HG03558 (cell line): Measurements from ENCODE around the gene ARRDC5.
"Not testable (repeated sequence)": the region's sequence is repeated elsewhere in the genome, so short reads cannot be mapped to it uniquely, and the experiment has no call there.

ENCODE experiments used
- ATAC-seq: cut with Tn5 transposase; IDR thresholded peaks from one replicate; pipeline ENCODE4 v1.9.1; 2021; ENCODE audit warnings: moderate number of reproducible peaks; ENCODE audit not compliant: unreplicated experiment; ENCODE audit errors: extremely low read depth

ARRDC5 gene

GRCh38 chr19:4910594-4911281 is 8.0 kb upstream of the ARRDC5 start:
- no peak for ATAC-seq

GRCh38 chr19:4909897-4910593 is 7.3 kb upstream of the ARRDC5 start:
- ATAC-seq: no peak

- ATAC-seq: no peak
Measured at GRCh38 chr19:4909156-4909896, 6.6 kb upstream of the ARRDC5 start, which contains the start of gene UHRF1. UHRF1 (plus strand) TSS chr19:4909501; CDS start chr19:4910886, 1,385 bp downstream.

- ATAC-seq: no peak
Measured at GRCh38 chr19:4908781-4909155, 6.1 kb upstream of the ARRDC5 start.

- no peak for ATAC-seq
Measured at GRCh38 chr19:4908360-4908759, 5.7 kb upstream of the ARRDC5 start.

- ATAC-seq: no peak
Measured at GRCh38 chr19:4906963-4907362, 4.3 kb upstream of the ARRDC5 start.

GRCh38 chr19:4904481-4904880 is 1.8 kb upstream of the ARRDC5 start:
- ATAC-seq: no peak

- ATAC-seq: not testable (repeated sequence)
Measured at GRCh38 chr19:4900879-4901278, 1.8 kb downstream of the ARRDC5 start.

GRCh38 chr19:4897146-4897545 is 5.5 kb downstream of the ARRDC5 start:
- no peak for ATAC-seq

- ATAC-seq: no peak
Measured at GRCh38 chr19:4896372-4896771, 6.3 kb downstream of the ARRDC5 start.

- not testable (repeated sequence) for ATAC-seq
Measured at GRCh38 chr19:4892962-4893361, 9.7 kb downstream of the ARRDC5 start.

GRCh38 chr19:4891066-4891465 is 11.6 kb downstream of the ARRDC5 start:
- ATAC-seq: no peak

- no peak for ATAC-seq
Measured at GRCh38 chr19:4889034-4889815, 13.5 kb downstream of the ARRDC5 start.

GRCh38 chr19:4887803-4888202 is 14.9 kb downstream of the ARRDC5 start:
- not testable (repeated sequence) for ATAC-seq

GRCh38 chr19:4884993-4885392 is 17.7 kb downstream of the ARRDC5 start:
- ATAC-seq: not testable (repeated sequence)

- not testable (repeated sequence) for ATAC-seq
Measured at GRCh38 chr19:4882874-4883273, 19.8 kb downstream of the ARRDC5 start.

GRCh38 chr19:4879041-4879440 is 23.7 kb downstream of the ARRDC5 start:
- no peak for ATAC-seq

GRCh38 chr19:4878491-4878968 is 24.2 kb downstream of the ARRDC5 start:
- no peak for ATAC-seq

GRCh38 chr19:4877753-4878490 is 24.8 kb downstream of the ARRDC5 start:
- ATAC-seq: no peak

- no peak for ATAC-seq
Measured at GRCh38 chr19:4873930-4874329, 28.8 kb downstream of the ARRDC5 start.
